ENCODE data around the gene ESRRA.

ESRRA gene

DNA sequence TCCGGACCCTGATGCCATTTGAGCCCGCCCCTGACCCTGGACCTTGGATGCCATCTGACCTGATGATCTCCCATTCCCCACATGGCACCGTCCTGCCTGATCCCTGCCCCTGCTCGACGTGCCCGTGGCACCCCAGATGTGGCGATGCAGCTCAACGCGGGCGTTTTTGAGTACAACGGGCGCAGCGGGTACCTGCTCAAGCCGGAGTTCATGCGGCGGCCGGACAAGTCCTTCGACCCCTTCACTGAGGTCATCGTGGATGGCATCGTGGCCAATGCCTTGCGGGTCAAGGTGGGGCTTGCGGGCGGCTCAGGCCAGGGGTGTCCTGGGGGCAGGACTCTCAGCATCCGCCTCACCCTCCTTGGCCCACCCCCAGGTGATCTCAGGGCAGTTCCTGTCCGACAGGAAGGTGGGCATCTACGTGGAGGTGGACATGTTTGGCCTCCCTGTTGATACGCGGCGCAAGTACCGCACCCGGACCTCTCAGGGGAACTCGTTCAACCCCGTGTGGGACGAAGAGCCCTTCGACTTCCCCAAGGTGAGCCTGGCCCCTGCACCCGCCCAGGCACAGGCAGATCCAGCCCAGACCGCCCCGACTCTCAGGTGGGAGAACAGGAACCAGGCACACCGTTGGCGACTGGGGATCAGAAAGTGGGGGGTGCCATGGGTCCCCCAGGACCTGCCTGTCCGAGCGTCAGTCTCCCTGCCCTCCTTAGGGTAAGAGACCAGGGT lies 42.9 kb upstream of the ESRRA start:
- TF ChIP-seq, protein P1, sequence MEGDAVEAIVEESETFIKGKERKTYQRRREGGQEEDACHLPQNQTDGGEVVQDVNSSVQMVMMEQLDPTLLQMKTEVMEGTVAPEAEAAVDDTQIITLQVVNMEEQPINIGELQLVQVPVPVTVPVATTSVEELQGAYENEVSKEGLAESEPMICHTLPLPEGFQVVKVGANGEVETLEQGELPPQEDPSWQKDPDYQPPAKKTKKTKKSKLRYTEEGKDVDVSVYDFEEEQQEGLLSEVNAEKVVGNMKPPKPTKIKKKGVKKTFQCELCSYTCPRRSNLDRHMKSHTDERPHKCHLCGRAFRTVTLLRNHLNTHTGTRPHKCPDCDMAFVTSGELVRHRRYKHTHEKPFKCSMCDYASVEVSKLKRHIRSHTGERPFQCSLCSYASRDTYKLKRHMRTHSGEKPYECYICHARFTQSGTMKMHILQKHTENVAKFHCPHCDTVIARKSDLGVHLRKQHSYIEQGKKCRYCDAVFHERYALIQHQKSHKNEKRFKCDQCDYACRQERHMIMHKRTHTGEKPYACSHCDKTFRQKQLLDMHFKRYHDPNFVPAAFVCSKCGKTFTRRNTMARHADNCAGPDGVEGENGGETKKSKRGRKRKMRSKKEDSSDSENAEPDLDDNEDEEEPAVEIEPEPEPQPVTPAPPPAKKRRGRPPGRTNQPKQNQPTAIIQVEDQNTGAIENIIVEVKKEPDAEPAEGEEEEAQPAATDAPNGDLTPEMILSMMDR (conservative IDR thresholded peaks at IDR 0.05) = no peak
- no peak overlapping the region for H3K27ac ChIP-seq

DNA sequence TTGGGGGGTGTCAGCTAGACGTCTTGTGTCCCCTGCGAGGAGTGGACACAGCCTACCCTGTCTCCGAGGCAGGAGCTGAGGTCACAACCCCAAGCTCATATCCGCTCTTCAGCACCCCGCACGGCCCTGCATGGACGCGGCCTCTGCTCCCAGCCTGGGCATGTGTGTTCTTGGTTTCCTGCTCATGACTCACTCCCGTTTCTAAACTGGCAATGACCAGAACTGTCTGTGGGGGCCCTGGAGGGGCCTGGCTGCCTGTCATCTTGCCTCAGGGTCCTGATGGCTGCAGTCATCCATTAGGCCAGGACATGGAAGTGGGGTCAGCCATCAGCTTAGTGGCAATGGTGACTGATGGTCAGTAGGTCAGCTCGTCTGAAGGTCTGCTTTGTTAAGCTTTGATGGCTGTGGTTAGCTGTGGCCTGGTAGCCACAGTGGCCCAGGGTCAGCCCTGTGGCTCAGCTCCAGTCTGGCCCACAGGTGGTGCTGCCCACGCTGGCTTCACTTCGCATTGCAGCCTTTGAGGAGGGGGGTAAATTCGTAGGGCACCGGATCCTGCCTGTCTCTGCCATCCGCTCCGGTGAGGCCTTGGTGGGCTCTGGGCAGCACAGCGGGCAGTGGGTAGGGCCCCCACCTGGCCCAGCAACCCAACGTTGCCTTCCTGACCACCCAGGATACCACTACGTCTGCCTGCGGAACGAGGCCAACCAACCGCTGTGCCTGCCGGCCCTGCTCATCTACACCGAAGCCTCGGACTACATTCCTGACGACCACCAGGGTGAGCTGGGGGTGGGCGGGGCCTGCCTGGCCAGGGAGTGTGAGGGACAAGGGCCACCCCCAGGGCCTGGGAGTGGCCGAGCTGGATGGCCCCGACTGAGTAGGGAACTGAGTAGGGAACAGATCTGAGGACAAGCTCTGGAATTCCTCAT lies 42.0 kb upstream of the ESRRA start:
- TF ChIP-seq, protein P1 (conservative IDR thresholded peaks at IDR 0.05) = peak; percentile 56
- H3K27ac ChIP-seq = peak overlapping the region; percentile 100; the same call in 1 of the 2 replicates

DNA sequence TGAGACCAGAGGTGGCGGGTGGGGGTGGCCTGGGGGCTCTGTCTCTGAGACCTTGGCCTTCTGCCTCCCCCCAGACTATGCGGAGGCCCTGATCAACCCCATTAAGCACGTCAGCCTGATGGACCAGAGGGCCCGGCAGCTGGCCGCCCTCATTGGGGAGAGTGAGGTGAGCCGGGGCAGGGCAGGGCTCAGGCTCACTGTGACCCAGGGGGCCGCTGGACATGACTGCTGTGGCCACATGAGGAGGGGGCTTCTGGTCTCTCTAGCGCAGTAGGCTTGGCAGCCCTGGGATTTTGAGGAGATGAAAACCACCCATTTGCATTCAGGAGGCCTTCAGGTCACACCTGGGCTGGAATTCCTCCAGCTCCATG lies 41.4 kb upstream of the ESRRA start:
- TF ChIP-seq, protein P1 (conservative IDR thresholded peaks at IDR 0.05) = no peak
- H3K27ac ChIP-seq = peak overlapping the region; percentile 100; the same call in 1 of the 2 replicates

DNA sequence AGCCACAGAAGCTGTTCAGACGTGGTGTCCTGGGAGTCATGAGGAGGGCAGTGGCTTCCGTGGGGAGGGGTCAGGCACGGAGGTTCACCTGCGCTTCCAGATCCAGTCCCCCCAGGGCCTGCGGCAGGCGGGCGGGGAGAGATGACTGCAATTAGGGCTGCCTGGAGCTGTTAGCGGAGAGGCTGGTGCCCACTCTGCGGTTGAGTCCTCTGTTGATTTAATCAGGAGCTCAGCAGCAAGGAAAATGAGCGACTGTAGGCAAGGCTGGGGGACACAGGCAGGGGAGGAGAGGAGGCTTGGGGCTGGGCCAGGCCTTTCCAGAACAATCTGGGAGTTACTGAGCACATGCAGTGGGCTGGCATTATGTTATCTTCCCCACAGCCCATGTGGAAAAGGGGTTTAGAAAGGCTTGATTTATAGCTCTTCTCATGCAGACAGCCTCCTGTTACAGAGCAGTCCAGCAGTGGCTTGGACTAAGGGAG lies 40.9 kb upstream of the ESRRA start:
- TF ChIP-seq, protein P1 (conservative IDR thresholded peaks at IDR 0.05) = no peak
- H3K27ac ChIP-seq = peak overlapping the region; percentile 100

DNA sequence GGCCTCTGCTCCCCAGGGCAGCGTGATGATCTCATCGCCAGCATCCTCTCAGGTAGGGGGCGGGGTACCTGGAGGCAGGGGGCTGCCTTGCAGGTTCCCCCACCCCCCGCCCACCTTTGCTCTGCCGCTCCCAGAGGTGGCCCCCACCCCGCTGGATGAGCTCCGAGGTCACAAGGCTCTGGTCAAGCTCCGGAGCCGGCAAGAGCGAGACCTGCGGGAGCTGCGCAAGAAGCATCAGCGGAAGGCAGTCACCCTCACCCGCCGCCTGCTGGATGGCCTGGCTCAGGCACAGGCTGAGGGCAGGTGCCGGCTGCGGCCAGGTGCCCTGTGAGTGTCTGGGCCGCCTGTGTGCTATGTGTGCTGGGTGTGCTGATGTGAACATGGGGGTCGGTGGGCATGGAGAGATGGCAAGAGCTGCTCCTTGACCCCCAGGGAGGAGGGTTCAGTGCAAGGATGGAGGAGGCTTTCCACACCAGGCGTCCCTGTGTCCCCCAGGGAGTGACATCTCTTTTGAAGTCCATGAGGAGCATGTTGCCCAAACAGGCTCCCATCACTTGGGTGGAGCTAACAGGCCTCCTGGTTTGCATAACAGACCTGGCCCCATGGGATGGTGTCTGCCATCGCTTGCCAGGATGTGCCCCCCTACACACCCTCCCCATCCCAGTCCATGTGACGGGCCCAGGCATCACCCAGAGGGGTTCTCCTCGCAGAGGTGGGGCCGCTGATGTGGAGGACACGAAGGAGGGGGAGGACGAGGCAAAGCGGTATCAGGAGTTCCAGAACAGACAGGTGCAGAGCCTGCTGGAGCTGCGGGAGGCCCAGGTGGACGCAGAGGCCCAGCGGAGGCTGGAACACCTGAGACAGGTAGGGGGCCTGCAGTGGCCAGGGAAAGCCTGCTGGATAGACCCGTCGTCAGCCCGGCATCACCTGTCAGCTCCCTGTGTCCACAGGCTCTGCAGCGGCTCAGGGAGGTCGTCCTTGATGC lies 39.9 kb upstream of the ESRRA start:
- H3K27ac ChIP-seq = peak overlapping the region; percentile 100
- TF ChIP-seq, protein P1 (conservative IDR thresholded peaks at IDR 0.05) = no peak

DNA sequence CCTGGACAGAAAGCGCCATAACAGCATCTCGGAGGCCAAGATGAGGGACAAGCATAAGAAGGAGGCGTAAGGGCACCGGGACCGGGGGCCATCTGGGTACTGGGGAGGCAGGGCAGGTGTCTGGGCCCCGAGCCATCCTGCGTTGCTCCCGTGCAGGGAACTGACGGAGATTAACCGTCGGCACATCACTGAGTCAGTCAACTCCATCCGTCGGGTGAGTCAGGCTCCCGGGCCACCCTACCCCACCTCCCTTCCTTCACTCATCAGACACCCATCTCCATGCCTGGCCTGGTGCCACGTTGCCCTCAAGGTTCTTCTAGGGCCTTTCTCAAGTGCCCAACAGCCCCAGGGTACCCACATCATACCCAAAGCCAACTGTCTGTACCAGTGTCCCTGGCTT lies 39.0 kb upstream of the ESRRA start:
- H3K27ac ChIP-seq = peak overlapping the region; percentile 100
- TF ChIP-seq, protein P1 (conservative IDR thresholded peaks at IDR 0.05) = no peak

Data from VCaP (cell line).